ENCODE measurements around the gene BABAM2.
"Not testable (repeated sequence)": the region's sequence is repeated elsewhere in the genome, so short reads cannot be mapped to it uniquely, and the experiment has no call there.

The BABAM2 gene

DNA sequence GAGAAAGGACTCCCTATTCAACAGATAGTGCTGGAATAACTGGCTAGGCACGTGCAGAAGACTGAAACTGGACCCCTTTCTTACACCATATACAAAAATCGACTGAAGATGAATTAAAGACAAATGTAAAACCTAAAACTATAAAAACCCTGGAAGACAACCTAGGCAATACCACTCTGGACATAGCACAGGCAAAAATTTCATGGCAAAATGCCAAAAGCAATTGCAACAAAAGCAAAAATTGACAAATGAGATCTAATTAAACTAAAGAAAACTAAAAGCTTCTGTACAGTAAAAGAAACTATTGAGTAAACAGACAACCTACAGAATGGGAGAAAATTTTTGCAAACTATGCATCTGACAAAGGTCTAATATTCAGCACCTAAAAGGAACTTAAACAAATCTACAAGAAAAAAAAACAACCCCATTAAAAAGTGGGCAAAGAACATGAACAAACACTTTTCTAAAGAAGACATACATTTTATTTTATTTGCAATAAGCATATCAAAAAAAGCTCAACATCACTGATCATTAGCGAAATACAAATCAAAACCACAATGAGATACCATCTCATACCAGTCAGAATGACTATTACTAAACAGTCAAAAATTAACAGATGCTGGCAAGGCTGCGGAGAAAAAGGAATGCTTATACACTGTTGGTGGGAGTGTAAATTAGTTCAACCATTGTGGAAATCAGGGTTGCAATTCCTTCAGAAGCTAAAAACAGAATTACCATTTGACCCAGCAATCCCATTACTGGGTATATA lies 8.5 kb upstream of the BABAM2 start:
- DNase-seq = not testable (repeated sequence)

DNA sequence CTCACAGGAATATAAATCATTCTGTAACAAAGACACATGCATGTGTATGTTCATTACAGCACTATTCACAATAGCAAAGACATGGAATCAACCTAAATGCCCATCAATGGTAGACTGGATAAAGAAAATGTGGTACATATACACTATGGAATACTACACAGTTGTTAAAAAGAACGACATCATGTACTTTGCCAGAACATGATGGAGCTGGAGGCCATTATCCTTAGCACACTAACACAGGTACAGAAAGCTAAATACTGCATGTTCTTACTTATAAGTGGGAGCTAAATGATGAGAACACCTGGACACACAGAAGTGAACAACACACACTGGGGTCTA lies 8.0 kb upstream of the BABAM2 start:
- not testable (repeated sequence) for DNase-seq

DNA sequence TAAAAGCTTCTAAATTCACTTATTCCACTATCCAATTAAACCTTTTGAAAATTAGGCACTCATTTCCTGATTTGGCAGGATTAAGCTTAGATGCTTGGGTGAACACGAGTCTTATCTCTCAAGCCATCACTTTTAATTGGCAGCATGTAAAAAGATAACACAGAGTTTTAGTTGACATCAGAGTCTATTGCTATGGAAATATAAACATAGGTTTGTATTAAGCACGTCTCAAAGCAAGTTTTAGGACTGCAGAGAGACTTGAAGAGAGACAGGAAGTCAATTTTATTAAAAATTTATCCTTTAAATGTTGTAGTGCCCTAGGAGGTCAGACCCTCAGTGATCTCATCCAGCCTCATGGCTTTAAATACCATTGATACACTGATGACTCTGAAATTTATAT lies 5.9 kb upstream of the BABAM2 start:
- DNase-seq = no peak

DNA sequence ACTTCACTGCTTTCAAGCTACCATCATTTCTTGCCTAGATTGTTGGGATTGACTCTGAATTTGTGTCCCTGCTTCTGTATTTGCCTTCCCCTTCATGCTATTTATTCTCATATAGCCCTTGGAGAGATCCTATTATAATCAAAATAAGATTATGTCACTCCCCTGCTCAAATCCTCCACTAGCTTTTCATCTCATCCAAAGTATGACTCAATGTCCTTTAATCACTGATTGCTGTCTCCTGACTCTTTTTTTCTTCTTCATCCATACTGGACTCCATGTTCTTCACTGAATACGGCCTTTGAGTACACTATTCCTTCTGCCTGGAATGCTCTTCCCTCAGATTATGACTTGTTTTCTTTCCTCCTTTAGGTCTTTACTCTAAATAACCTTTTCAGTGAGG lies 5.3 kb upstream of the BABAM2 start:
- no peak for DNase-seq

DNA sequence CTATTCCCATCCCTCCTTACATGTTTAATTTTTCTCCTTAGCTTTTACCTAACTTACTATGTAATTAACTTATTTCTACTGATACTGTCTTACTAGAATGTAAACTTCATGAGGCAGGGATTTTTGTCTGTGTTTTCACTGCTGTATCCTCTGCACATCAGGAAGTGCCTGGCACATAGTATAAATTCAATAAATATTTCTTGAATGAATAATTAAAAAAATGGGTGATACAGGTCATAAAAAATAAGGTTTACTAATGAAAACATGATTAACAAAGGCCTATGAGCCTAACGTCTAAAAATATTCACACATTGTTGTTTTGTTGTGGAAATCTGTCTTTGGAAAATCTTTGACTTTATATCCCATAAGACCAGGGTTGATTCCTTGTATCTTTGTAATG lies 4.9 kb upstream of the BABAM2 start:
- DNase-seq = no peak

DNA sequence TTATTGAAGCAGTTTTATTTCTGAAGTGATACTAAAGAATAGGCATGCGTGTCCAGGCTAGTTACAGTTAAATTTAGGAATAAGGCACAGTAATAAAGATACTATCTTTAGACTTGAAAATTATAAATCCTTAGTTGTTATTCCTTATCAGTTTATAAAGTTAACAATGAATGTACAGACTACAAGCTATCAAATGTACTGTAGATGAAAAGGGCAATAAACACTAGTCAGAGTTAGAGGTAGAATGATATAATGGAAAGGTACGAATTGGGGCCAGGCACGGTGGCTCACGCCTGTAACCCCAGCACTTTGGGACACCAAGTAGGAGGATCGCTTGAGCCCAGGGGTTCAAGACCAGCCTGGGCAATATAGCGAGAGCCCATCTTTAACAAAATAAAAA lies 4.2 kb upstream of the BABAM2 start:
- no peak for DNase-seq

DNA sequence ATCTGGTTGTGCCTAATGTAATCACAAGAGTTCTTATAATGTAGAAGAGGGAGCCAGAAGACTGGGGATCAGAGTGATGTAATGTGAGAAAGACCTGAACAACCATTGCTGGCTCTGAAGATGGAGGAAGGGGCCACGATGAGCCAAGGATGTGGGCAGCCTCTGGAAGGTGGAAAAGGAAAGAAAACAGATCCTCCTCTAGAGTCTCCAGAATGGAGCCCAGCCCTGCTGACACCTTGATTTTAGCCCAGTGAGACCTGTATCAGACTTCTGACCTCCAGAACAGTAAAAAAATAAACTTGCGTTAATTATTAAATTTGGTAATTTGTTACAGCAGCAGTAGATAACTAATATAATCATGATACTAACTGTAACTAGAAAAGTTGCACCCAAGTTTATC lies 3.4 kb upstream of the BABAM2 start:
- DNase-seq = no peak

DNA sequence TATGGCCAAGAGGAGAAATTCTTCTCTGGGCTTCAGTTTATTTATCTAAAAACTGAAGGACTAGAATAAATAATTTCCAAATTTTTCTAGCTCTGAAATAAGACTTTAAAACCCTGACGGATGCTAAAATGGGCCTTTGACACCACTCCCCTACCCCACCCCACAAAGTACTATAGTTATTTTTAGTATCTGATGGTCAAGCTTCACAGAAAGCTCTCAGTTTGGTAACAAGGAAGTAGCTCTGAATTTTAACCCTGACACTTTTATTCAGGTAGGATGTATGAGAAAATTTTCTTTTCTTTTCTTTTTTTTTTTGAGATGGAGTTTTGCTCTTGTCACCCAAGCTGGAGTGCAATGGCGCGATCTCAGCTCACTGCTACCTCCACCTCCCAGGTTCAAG lies 2.7 kb upstream of the BABAM2 start:
- DNase-seq = no peak

DNA sequence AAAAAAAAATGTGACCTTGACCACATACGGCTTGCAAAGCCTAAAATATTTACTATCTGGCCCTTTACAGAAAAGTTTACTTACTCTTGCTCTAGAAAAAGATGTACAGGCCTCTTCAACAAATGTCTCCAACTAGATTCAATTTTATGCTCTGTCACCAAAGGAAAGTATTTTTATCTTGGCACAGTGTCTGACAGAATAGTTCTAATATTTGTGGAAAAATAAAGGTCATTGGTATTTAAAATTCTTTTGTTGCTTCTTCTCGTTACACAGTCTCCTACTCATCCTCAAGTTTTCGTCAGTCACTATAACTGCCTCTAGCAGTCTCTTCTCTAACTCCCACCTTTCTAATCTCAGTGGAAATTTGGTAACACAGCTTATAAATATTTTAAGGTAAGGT lies 1.7 kb upstream of the BABAM2 start:
- no peak for DNase-seq

DNA sequence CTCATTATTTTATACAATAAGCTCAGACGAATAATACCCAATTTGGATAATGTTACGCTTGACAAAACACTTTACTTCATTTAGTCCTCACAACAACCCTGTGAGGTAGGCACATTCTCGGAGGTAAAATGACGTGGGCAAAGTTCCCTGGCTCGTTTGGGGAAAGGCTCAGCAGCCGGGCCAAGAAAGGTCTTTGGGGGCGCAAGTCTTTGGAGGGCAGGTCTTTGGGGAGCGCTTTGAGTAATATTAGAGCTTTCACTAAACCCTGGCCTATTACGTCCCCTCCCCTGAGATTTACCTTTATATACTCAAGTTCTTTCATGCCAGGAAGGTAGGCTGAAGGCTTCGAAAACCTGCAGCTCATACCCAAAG lies 769 bp upstream of the BABAM2 start:
- DNase-seq = no peak

DNA sequence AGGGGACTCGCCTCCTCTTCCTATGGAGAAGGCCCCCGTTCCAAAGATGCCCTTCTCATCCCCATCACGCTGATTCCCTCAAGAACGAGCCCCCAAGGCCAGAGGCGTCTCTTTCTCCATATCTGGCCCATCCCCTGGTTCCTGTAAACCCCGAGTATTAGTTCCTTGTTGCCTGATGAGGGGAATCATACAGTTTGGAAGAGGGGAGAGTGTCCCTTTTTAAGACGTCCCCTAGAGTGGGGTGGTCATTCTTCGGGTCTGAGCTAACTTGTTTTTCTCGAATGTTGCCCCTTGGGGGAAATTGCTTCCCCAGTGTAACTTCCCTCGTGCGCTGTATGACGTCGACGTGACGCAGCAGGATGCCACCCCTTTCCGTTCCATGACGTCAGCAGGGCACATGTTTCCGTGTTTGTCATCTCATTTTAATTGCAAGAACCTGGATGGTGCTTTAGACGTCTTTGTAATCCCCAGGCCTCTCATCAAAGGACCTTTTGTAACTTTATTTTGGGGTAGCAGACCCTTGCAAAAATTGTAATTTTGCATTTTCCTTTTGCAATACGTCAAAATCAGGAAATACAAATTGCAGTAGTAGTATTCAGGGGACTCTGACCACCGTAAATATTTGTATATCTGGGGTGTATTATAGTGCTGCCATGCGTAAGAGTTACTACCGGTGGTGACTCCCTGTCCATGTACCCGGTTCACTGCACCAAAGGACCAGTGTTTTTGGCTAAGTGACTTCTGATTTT lies 569 bp downstream of the BABAM2 start:
- peak; percentile 76 to 82 for DNase-seq

DNA sequence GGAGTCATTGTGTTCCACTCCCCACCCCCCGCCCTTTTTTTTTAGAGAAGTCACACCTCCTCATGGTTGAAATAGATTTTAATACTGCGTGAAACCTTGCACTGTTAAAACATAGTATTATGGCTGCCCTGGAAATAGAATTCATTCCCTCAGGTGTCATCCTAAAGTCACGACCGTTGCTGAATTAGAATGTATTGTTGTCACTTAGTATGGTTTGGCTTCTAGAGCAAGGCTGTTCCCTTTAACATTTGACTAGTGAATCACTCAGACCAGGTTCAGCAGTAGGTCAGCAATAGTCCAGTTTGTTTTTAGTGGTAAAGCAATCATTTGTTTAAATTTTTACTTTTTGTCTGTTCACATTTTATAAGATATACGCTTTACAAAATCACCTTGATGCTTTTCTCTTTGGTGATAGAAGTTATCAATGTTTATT lies 1.2 kb downstream of the BABAM2 start:
- no peak for DNase-seq

DNA sequence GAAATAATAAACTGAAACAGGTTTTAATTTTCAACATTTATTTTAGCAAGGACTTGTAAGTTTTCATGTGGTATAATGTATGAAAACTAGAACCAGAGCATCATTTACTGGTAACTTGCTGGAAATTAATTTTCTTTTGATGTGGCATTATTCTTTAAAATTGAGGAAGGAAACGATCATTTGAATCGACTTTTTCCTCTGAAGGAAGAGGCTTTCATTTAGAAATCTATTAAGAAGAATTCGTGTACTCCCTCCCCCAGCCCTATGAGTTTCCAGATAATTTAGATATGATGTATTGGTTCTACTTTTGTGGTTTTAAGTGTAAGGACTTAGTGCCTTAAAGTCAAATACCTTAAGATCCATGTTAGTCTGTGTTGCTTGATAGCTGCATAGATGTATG lies 2.5 kb downstream of the BABAM2 start:
- DNase-seq = peak in 1 of 2 donors; percentile 15

DNA sequence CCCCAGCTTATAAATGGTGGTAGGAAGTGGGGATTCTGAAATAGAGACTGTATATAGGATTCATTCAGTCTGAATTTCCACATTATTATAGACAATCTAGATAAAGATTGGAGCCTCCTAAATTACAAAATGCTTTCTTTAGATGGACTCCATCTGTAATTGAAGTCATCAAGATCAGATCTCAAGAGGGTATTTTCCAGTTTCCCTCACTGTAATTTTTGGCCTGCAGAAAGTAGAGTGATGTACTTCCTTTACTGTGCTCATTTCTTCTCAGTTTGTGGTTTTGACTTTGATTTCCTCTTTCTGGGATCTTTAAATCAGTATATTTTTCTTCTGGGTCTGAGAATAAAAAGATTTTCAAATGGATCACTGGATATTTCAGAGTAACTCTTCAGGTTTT lies 7.2 kb downstream of the BABAM2 start:
- peak; percentile 24 to 60 for DNase-seq

DNA sequence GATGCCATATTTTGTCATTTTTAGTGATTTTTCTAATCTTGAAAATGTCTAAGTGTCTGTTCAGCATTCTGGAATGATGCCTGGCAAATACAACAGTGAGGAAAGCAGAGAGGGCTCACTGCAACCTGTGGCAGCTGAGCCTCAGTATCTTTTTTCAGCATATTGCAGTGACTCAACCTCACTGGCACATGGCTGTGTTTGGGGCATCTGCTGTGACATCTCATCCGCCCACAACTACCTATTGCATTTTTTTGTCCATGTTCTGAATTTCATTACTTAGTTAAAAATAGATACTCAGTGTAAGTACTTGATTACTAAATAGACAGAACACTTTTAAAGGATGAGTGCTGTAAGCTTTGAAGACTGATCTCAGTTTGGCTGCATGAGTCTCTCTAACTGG lies 10.7 kb downstream of the BABAM2 start:
- peak; percentile 68 to 75 for DNase-seq

DNA sequence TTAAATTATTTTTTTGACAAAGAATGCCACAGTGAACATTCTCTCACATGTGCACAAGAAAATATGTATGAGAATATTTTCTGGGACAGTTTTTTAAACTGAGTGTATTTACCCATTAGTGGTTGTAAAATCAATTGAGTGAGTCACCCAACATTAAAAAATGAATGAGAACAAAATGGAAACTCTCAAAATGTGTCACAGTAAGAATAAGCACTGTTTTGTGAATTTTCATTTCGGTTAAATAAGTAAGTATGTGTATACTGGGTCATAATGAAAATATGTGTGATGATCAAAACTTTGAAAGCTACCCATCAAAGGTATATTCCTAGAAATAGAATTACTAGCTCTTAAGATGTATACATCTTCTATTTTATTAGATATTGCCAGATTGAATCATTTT lies 11.6 kb downstream of the BABAM2 start:
- DNase-seq = no peak

DNA sequence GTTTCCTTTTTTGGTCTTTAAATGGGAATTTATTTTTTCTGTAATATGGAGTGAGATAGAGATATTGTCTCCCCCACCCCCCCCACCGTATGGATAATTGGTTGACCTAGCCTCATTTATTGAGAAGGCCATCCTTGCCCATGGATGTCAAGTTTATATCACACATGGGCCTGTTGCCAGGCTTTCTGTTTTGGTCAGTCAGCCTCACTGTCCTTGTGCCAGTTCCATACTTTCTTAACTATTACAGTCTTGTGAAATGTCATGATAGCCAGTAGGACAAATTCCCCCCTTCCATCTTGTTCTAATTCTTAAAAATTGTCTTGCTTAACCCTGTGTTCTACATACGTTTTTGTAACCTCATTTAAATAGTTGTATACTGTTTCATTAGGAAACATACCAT lies 12.5 kb downstream of the BABAM2 start:
- no peak for DNase-seq

DNA sequence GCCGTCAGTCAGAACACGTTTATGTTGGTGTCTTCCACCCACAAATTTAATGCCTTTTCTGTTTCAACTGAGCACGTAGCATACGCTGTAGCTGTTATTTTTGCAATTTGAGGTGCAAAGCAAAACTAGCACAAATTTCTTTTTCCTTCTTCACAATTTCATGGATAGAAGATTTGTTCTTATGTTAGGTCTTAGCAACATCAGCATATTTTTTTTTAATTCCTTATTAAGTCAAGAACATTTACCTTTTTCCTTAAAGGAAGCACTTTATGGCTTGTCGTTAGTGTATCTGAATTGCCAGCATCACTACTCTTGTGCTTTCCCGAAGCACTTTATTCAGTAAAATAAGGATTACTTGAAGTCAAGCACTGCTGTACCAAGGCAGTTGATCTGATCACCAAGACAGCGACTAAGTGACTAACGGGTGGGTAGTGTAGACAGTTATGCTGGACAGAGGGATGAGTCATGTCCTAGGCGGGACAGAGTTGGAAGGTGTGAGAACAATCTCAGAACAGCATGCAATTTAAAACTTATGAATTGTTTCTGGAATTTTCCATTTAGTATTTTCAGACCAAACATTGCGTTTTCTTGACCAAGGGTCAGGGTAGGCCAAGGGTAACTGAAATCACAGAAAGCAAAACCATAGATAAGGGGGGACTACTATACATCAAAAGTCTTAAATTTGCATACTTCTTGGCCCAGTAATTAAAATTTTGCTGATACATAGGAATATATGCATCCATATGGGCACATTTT lies 13.3 kb downstream of the BABAM2 start:
- peak in 1 of 2 donors; percentile 3 for DNase-seq

DNA sequence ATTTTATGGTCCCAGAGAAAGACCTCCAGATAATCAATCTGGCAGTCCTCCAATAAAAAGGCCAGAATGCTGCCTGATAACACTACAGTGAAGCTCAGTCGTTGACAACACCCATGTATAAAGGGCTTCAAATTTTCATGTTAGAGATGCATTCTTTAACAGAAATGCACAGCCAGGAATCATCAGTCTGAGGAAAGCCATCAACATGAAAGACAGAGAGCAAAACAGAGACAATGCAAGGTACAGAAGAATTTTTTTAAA lies 13.8 kb downstream of the BABAM2 start:
- no peak for DNase-seq

DNA sequence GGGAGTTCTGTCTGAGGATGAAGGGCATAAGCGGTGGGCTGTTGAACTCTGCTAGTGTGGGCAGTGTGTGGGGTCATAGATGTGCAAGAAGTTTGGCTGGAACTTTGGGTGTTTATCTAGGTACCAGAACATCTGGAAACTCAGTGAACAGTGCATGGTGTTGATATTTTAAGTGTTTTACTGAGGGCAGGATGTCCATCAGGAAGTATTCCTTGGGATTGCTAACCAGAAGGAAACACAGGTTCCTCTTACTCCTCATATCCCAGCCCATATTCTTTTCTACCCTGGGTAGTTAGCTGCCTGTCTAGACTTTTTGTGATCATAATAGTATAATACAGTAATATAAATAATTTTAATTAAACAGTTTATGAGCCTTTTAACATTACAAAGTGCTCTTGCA lies 15.5 kb downstream of the BABAM2 start:
- DNase-seq = no peak

DNA sequence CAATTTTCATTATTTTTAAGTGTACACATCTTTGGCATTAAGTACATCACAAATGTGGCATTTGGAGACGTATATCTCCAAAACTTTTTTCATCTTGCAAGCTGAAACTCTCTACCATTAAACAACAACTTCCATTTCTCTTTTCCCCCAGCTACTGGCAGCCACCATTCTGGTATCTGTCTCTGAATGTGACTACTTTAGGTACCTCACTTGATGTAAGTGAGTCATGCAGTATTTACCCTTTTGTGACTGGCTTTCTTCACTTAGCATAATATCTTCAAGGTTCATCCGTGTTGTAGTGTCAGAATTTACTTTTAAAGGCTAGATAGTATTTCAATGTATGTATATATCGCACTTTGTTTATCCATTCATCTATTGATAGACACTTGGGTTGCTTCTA lies 17.0 kb downstream of the BABAM2 start:
- no peak for DNase-seq

DNA sequence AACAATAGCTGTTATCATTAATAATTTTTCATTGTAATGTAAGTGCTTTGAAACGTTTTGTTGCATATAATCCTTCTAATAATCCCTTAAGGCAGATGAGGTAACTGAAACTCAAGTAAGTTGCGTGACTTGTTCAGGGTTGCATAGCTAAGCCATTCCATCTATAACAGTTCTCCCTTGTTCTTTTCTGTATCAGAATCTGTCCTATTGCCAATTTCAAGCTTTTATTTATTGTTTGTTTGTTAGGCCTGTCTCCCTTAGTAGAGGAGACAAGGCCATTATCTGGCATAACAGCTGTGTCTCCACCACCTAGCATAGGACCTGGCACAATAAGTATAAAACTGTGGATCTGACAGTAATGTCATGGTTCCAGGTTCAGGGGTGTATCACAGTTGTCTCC lies 19.4 kb downstream of the BABAM2 start:
- no peak for DNase-seq

DNA sequence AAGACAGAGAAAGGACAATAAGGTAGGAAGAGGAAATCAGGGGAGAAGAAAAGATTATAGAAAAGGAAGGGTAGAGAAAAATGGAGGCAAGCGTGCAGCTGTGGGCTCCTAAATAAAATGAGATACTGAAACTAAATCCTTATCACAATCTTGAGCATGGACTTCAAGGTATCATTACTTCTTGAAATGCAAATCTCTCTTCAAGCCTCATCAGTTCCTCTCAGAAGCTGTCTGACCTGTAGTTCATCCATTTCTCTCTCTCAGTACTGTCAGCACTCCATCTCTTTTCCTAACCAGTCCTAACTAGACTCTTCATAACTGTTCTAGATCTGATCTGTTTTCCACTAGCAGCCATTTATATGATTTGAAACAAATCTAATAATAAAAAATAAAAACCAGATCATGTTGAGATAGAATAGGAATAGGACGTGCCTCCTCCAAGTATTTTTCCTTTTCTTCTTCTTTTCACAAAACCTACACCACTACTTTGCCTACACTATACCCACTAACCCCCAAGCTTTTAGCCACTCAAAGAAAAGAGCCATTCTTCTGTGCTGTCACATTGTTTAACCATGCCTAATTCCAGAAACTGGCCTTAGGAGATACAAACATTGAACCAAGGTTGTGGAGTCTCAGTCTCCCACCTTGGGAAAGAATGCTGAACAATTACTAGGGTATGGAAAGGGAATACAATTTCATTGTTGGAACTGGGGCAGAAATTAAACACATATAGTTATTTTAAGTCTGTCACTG lies 21.1 kb downstream of the BABAM2 start:
- DNase-seq = no peak

All from inflammatory macrophage (primary cell).